ENCODE data around the gene ARHGAP29.

GRCh38 chr1:94169126-94169525 lies 68.3 kb downstream of the ARHGAP29 start:
- TF ChIP-seq POLR2A (IDR thresholded peaks at IDR 0.05; ENCODE audit: low read depth, low read length) (no peak), POLR2AphosphoS5 (IDR thresholded peaks at IDR 0.05; ENCODE audit: low read depth, low read length) (no peak), TAF1 (IDR thresholded peaks at IDR 0.05; ENCODE audit: low read depth, low read length) (no peak), POU2F2 (IDR thresholded peaks at IDR 0.05; ENCODE audit: low read depth, low read length) (no peak)
